ENCODE measurements around the gene ARID2.

ARID2 gene

DNA sequence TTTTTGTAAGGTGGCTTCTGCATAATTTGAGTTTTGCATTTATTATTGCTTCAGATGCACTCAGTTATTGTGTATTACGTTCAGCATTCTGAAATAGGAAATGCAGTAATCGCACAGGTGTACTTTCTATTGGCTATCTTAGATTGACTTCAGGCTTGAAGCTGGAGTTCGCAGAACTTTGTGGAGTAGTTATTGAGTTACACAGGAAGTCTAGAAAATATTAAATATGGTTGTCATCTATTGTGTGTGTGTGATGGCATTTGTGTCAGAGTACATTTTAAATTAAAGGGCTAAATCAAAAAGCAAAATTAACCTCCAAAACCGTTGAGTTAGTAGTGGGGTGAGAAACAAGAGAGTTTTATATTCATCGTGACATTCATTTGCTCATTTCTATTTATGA is 2.7 kb downstream of the ARID2 start:
- TF ChIP-seq, protein P1, sequence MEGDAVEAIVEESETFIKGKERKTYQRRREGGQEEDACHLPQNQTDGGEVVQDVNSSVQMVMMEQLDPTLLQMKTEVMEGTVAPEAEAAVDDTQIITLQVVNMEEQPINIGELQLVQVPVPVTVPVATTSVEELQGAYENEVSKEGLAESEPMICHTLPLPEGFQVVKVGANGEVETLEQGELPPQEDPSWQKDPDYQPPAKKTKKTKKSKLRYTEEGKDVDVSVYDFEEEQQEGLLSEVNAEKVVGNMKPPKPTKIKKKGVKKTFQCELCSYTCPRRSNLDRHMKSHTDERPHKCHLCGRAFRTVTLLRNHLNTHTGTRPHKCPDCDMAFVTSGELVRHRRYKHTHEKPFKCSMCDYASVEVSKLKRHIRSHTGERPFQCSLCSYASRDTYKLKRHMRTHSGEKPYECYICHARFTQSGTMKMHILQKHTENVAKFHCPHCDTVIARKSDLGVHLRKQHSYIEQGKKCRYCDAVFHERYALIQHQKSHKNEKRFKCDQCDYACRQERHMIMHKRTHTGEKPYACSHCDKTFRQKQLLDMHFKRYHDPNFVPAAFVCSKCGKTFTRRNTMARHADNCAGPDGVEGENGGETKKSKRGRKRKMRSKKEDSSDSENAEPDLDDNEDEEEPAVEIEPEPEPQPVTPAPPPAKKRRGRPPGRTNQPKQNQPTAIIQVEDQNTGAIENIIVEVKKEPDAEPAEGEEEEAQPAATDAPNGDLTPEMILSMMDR (IDR thresholded peaks at IDR 0.05; ENCODE audit: insufficient read depth, missing control alignments), result no peak
- DNase-seq (ENCODE audit: insufficient read length, low spot score), result no peak
- FAIRE-seq, result no peak

DNA sequence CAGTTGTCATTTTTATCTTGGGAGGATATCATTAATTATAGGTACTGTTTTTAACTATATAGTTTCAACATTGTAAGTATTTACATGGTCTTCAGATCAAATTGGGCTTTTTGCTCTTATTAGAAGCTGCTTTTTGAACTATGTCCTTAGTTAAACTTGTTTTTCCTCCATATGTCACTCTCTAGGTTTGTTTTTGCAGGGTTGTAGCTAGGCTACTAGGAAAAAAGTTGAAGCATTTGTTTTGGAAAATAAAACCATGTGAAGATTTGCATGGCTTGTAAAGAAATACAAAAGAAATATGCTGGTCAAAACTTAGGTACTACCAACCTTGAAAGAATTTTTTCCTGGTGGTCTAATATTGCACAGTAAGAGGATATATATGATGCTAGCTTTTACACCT is 3.4 kb downstream of the ARID2 start:
- DNase-seq (ENCODE audit: insufficient read length, low spot score) (no peak), FAIRE-seq (no peak)
- TF ChIP-seq, protein P1 (IDR thresholded peaks at IDR 0.05; ENCODE audit: insufficient read depth, missing control alignments), result no peak

DNA sequence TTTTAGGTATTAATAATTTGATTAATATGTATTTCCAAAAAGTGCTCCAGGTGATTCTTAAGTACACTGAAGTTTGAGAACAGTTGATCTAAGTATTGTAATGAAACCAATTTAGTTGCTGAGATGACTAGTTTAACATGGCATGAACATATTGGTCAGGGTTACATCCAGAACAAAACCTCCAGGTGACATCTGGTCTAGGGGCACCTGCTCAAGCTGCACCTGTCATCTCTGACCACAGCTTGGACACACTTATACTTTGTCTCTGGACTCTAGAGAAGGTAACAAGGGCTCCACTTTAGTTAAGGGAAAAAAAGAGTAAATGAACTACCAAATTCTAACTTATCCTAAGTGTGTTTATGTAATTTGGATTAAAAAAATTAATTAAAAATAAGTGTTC is 8.1 kb downstream of the ARID2 start:
- DNase-seq (ENCODE audit: insufficient read length, low spot score) (no peak), FAIRE-seq (no peak)
- TF ChIP-seq, protein P1 (IDR thresholded peaks at IDR 0.05; ENCODE audit: insufficient read depth, missing control alignments), result no peak

DNA sequence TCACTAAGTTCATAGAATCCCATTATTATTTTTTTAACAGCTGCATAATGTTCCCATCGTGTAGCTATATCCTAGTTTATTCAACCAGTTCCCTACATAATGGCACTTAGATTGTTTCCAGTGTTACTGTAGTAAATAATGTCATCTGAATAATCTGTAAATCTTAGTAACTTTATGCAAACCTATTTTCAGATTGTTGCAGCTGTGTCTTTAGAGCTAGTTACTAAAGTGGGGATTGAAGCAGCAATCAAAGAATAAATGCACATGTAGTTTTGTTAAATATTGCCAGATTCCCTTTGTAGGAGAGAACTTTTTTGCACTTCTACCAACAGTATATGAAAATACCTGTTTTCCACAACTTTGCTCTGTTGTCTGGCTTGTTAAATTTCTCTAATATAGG is 13.1 kb downstream of the ARID2 start:
- TF ChIP-seq, protein P1 (IDR thresholded peaks at IDR 0.05; ENCODE audit: insufficient read depth, missing control alignments), result no peak
- FAIRE-seq, result no peak
- DNase-seq (ENCODE audit: insufficient read length, low spot score), result no peak

DNA sequence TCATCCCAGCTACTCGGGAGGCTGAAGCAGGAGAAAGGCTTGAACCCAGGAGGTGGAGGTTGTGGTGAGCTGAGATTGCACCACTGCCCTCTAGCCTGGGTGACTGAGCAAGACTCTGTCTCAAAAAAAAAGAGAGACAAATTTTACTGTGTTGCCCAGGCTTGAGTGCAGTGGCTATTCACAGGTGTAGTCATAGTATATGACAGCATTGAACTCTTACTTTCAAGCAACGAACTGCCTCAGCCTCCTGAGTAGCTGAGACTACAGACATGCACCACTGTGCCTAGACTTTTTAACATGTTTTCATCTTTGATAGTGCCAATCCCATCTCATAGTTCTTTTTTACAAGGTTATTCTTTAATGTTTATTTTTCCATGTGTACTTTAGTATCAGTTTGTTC is 13.7 kb downstream of the ARID2 start:
- FAIRE-seq (no peak), DNase-seq (ENCODE audit: insufficient read length, low spot score) (no peak)
- TF ChIP-seq, protein P1 (IDR thresholded peaks at IDR 0.05; ENCODE audit: insufficient read depth, missing control alignments), result no peak

DNA sequence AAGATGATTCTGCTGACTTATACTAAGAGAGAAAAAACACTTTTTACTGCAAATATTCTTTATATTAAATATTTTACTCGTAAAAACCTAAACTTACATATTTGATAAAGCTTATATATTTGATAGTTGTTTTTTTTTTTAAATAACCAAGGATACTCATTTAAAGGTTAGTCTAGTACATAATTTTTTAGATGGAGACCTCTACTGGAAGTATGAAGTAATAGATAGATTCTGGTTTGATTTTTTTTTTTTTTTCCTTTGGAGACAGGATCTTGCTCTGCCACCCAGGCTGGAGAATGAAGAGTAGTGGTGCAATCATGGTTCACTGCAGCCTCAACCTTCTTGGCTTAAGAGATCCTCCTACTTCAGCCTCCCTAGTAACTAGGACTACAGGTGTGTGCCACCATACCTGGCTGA is 16.4 kb downstream of the ARID2 start:
- FAIRE-seq, result no peak
- TF ChIP-seq, protein P1 (IDR thresholded peaks at IDR 0.05; ENCODE audit: insufficient read depth, missing control alignments), result peak; percentile 3
- no peak for DNase-seq (ENCODE audit: insufficient read length, low spot score)

DNA sequence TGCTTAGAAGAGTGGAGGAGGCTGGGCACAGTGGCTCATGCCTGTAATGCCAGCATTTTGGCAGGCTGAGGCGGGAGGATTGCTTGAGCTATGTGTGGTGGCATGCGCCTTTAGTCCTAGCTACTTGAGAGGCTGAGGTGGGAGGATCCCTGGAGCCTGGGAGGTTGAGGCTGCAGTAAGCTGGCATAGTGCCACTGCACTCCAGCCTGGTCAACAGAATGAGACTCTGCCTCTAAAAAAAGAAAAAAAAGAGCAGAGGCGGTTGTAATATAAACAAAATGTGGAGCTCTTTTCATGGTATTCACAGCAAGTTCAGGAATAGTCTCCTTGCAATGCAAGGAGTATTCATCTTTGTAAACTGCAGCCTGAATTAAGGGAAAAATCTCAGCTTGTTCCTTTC is 27.2 kb downstream of the ARID2 start:
- no peak for FAIRE-seq
- TF ChIP-seq, protein P1 (IDR thresholded peaks at IDR 0.05; ENCODE audit: insufficient read depth, missing control alignments), result no peak
- DNase-seq (ENCODE audit: insufficient read length, low spot score), result no peak
